ENCODE results near the gene SCNN1A. TPM values are rescaled to one million over a fixed set of nuclear protein-coding genes. Genes with fewer than 3 reads are reported as not detected.

SCNN1A gene
- total and polyA plus RNA-seq, 2 of the 13 experiments (the other 11 are each of a cell fraction or from before 2014, with no cell fraction given), result 1.5 to 14.6 TPM

- TF ChIP-seq IRF9 (CRISPR knock-in tag; IDR thresholded peaks at IDR 0.05; ENCODE audit: borderline replicate concordance) (peak; percentile 60), IRF1 (CRISPR knock-in tag; IDR thresholded peaks at IDR 0.05; ENCODE audit: low read depth) (no peak), RAD51 (IDR thresholded peaks at IDR 0.05; ENCODE audit: borderline replicate concordance) (no peak), SP5 (CRISPR knock-in tag; IDR thresholded peaks at IDR 0.05; ENCODE audit: borderline replicate concordance, low read depth) (peak; percentile 95), BORCS8-MEF2B (CRISPR knock-in tag; IDR thresholded peaks at IDR 0.05) (no peak; the same call in 1 of the 2 replicates), ZNF773 (CRISPR knock-in tag; IDR thresholded peaks at IDR 0.05; ENCODE audit: borderline replicate concordance) (peak; percentile 47; the same call in 1 of the 2 replicates), SOX13 (IDR thresholded peaks at IDR 0.05) (0 out of 2 replicates have a peak, but pooled peaks have one; percentile 23), SOX13 (CRISPR knock-in tag; conservative IDR thresholded peaks at IDR 0.05 in 1 of 2, IDR thresholded peaks at IDR 0.05 in 1 of 2) (0 out of 4 replicates have a peak, but pooled peaks of 1 of the 2 experiments have one; percentile 25), KLF16 (CRISPR knock-in tag; IDR thresholded peaks at IDR 0.05) (peak; percentile 43 to 50; a peak in 1 of 4 replicates), KDM1A (CRISPR knock-in tag; IDR thresholded peaks at IDR 0.05) (no peak), ZNF142 (CRISPR knock-in tag; IDR thresholded peaks at IDR 0.05) (no peak; the same call in 1 of the 2 replicates), ZSCAN12 (CRISPR knock-in tag; IDR thresholded peaks at IDR 0.05) (no peak), KAT7 (CRISPR knock-in tag; IDR thresholded peaks at IDR 0.05; ENCODE audit: borderline replicate concordance) (peak; percentile 65; the same call in 1 of the 2 replicates), NFKB2 (CRISPR knock-in tag; IDR thresholded peaks at IDR 0.05; ENCODE audit: borderline replicate concordance) (peak; percentile 45; the same call in 1 of the 2 replicates), POGK (CRISPR knock-in tag; conservative IDR thresholded peaks at IDR 0.05) (peak; percentile 50; the same call in 1 of the 2 replicates), GTF3A (CRISPR knock-in tag; conservative IDR thresholded peaks at IDR 0.05) (no peak), ZNF678 (CRISPR knock-in tag; IDR thresholded peaks at IDR 0.05) (no peak), ZNF75D (CRISPR knock-in tag; IDR thresholded peaks at IDR 0.05; ENCODE audit: borderline replicate concordance) (no peak), MATR3 (CRISPR knock-in tag; IDR thresholded peaks at IDR 0.05) (no peak), CEBPG (CRISPR knock-in tag; IDR thresholded peaks at IDR 0.05) (peak; percentile 95)
Observed at GRCh38 chr12:6341417-6342139, 33.8 kb downstream of the SCNN1A start, which contains the start of gene TNFRSF1A (continued).

Data from HepG2 (cell line).